ENCODE data around the gene CAPS2.
"Not testable (repeated sequence)": the region's sequence is repeated elsewhere in the genome, so short reads cannot be mapped to it uniquely, and the experiment has no call there.

CAPS2 gene

GRCh38 chr12:75329918-75330826, at the start of gene CAPS2:
TSS of gene CAPS2 (minus strand) at chr12:75330324. CDS start at chr12:75326498, 3,826 bp downstream.
- peak; percentile 62 for DNase-seq

DNA sequence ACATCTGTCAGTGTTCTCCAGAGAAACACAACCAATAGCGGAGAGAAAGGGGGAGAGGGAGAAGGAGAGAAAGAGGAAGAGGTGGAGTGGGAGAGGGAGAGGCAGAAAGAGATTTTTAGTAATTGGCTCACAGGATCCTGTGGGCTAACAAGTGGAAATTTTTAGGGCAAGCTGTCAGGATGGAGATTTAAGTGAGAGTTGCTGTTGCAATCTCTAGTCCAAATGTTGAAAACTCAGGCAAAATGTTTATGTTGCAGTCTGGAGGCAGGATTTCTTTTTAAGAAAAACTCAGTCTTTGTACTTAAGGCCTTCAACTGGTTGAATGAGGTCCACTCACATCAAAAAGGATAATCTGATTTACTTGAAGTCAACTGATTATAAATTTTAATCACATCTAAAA, 48.2 kb upstream of the CAPS2 start:
- no peak for DNase-seq

GRCh38 chr12:75374971-75375370, 44.8 kb upstream of the CAPS2 start:
- no peak for DNase-seq

DNA sequence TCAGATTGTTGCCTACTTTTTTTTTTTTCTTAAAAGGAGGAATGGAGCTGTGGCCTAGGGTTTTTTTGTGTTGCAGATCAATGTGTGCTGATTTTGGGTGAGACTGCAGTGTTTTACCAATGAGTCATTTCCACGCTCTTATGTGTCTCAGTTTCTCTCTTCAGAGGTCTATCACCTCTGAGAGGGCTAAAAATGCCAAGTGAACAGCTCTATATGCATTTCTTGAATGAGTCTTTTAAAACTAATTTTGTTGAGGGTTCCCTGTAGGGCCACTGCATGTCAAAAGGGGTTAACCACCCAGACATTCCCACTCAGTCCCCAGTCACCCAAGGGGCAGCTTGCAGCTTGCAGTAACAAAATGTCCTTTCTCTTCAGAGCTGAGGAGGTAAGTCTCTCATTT, 36.5 kb upstream of the CAPS2 start:
- DNase-seq = no peak

- DNase-seq = no peak
Measured at GRCh38 chr12:75364919-75365318, 34.8 kb upstream of the CAPS2 start.

GRCh38 chr12:75361408-75361807, 31.3 kb upstream of the CAPS2 start:
- no peak for DNase-seq

DNA sequence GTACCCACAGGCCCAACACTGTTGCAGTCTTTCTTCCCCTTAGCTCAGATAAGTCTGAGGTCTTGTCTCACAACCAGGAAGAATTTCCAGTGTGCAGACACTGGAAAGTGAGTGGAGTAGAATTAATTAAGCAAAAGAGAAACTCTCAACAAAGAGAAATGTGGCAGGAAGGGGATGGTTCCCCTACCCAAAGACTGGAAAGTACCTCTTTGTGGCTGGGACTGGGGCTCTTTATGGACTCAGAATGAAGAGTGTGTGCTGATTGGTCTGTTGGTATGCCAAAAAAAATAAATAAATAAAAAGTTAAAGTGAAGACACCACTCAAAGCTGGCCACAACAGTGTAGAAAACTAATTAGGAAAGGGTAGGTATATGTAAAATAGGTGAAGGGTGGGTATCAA, 30.8 kb upstream of the CAPS2 start:
- no peak for DNase-seq

- no peak for DNase-seq
Measured at GRCh38 chr12:75354011-75354410, 23.9 kb upstream of the CAPS2 start.

- no peak for DNase-seq
Measured at GRCh38 chr12:75350413-75350812, 20.3 kb upstream of the CAPS2 start.

- no peak for DNase-seq
Measured at GRCh38 chr12:75349946-75350345, 19.8 kb upstream of the CAPS2 start.

DNA sequence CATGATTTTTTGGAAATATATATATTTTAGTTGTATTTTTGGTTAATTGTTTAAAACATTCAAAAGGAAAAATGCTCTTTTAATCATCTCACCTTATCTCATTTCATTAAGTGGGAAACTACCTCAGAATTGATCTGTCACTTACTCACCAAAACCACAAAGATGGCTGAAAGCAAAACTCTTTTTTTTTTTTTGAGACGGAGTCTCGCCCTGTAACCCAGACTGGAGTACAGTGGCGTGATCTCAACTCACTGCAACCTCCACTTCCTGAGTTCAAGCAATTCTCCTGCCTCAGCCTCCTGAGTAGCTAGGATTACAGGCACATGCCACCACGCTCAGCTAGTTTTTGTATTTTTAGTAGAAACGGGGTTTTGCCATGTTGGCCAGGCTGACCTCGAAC, 16.1 kb upstream of the CAPS2 start:
- DNase-seq = not testable (repeated sequence)

DNA sequence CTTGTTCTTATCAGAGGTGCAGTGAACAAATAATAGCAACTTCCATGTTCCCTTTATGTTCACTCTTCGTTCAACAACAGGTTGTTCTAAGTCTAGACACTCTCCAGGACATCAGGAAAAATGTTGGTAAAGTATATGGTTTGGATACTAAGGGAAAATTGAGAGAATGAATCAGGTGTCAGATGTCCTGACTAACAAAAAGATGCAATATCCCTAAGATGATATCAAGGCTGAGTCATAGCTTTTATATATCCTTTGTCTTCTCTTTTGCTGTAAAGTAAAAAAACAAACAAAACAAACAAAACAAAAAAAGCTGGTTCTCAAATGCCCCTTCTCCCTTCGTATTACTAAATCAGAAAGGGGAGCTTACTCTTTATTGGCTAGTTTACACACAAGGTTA, 15.4 kb upstream of the CAPS2 start:
- DNase-seq = no peak

GRCh38 chr12:75341873-75342272, 11.7 kb upstream of the CAPS2 start:
- DNase-seq = no peak

GRCh38 chr12:75337905-75338304, 7.8 kb upstream of the CAPS2 start:
- DNase-seq = no peak

- DNase-seq = peak; percentile 88
Measured at GRCh38 chr12:75334384-75335030, 4.4 kb upstream of the CAPS2 start, which contains the start of gene GLIPR1L1. TSS of gene GLIPR1L1 (plus strand) at chr12:75334670. CDS start at chr12:75334729, 59 bp downstream.

DNA sequence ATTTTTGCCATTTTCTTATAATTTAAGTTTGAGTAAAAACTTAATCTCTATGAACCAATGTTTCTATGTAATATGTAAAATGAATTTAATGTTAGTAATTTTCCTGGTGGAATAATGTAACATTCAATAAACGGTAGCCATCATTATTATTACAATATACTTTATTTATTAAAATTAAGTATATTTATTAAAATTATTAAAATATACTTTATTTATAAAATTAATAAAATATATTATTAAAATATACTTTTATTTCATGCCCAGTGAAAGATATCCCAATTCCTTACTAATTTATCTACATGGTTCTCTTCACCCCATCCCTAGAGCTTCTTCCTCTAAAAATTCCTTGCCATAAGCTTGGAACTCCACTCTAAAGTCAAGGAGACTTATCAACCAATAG, 2.5 kb downstream of the CAPS2 start:
- no peak for DNase-seq

- DNase-seq = no peak
Measured at GRCh38 chr12:75323663-75324062, 6.5 kb downstream of the CAPS2 start.

- no peak for DNase-seq
Measured at GRCh38 chr12:75322464-75322863, 7.7 kb downstream of the CAPS2 start.

DNA sequence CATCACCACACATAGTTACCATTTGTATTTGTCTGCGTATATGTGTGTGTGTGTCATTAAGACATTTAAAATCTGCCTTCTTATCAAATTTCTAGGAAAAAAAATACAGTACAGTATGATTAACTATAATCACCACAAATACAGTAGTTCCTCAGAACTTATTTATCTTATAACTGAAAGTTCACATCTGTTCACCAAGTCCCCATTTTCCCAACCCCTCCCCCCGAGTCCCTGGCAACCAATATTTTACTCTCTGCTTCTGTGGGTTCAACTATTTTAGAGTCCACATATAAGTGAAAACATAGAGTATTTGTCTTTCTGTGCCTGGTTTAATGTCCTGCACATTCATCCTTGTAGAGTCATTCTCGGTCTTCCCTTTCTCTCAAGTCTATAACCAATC, 12.3 kb downstream of the CAPS2 start:
- no peak for DNase-seq

DNA sequence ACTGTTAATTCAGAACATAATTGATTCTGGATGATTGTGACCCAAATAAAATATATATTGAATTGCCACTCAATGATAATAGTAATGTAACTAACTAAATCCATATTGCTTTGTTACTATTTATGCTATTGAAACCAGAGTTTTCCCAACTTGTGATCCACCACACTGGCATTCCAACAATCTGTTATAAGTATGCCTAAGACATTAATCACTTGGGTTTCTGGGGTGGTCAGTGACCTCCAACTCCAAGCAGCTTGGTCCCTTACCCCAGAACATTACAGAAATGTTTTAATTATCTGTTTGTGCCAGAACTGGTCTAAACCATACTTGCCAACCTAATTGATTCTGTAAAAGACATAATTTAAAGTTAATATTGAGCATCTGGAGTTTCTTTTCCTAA, 14.6 kb downstream of the CAPS2 start:
- no peak for DNase-seq

- no peak for DNase-seq
Measured at GRCh38 chr12:75311369-75311768, 18.8 kb downstream of the CAPS2 start.

GRCh38 chr12:75308279-75308678, 21.8 kb downstream of the CAPS2 start:
- no peak for DNase-seq

GRCh38 chr12:75305412-75306332, 24.5 kb downstream of the CAPS2 start:
- no peak for DNase-seq

Data from SHP77 treated with DMSO at 0.1 percent for 48 hours (cell line).